Right renal pelvis (tissue), 4 donors: Measurements from ENCODE around the gene EIF4E3. TPM values are rescaled to one million over a fixed set of nuclear protein-coding genes. Genes with fewer than 3 reads are reported as not detected.
A peak's percentile ranks its signal among the peaks of the same experiment; 100 is the strongest.

Source experiments
- DNase-seq, 4 donors: peaks; one replicate each; pipeline ENCODE4 v3.0.0-alpha.2; 2013; ENCODE audit warnings: low read depth in 4 of 4, low spot score in 3 of 4, missing footprints in 1 of 4
- polyA plus RNA-seq, 4 donors: library from polyadenylated mRNA; unstranded; fragments of 120-200 nt; gene quantifications; one replicate each; pipeline ENCODE4 v1.2.1, GENCODE V29; 2013; ENCODE audit not compliant: insufficient read length in 4 of 4

Gene EIF4E3
- polyA plus RNA-seq, 4 donors, result 11.7 to 14.7 (median 13.4) TPM

DNA sequence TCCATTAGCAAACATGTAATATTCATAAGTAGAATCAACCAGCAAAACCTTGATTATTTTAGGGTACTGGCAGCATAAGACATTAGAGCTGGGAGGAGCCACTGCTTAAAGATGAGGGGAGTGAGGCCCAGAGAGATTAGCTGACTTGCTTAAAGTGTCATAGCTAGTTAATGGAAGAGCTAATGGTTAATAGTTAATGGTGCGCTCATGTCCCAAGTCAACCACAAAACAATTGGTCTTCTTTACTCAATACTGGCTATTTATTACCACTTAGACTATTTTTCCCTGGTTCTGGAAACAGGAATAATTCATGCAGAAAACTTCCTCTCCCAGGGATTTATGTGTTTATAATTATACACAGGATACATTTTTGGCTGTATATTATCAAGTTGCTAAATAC is 33.1 kb downstream of the EIF4E3 start:
- no peak for DNase-seq

DNA sequence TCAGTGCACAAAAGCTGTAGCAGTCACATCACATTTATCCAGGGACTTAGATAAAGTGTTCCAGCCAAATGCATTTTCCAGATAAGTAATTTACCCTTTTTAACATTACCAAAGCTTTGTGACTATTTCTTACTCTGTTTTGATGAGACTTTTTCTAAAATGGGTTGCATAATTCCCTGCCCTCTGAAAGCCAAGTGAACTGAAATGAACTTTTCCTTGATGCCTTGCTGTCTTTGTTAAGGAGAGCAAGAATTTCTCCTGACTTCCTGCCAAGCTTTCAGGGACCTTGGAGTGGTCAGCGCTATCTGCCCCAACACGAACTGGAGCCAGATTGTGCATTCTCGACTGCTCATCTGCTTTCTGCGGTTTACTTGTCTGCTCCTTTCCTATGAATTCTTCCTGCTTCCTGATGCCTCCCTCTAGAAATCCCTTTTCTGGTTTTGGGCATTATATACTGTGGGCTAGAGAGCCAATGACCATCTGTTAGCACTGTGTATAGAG is 34.8 kb downstream of the EIF4E3 start:
- DNase-seq, result no peak

DNA sequence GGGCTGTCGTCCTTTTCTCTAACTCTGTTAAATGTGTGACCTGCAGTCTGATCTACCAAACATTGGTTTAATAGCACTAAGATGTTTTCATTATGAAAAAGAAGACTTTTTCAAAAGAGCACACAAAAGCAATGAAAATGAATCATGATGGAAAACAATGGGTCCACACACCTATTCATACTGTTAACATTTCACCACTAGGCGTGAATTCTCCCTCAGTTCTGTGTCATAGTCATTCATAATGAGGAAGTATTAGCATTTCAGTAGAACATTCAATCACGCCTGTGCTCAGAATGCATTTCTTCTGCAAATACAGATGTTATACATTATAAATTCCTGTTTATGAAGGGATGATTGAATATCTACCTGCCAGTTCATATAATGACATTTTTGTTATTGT is 35.9 kb downstream of the EIF4E3 start:
- DNase-seq, result no peak

DNA sequence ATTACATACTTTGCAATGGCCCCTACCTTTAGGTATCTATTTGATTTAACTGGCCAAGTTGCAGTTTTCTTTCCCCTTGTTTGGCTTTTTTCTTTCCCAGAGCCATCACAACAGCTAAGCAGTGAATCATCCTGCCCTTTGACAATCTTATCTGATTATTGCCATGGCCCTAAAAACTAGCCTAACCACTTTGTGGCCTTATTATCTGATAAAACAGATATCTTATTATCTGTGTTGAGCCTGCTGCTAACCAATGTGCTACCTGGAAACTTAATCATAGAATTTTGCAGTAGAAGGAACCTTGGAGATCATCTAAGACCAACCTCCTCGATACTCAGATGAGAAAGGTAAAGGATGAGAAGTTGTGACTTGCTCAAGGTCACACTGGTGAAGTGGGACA is 37.1 kb downstream of the EIF4E3 start:
- DNase-seq, result no peak

DNA sequence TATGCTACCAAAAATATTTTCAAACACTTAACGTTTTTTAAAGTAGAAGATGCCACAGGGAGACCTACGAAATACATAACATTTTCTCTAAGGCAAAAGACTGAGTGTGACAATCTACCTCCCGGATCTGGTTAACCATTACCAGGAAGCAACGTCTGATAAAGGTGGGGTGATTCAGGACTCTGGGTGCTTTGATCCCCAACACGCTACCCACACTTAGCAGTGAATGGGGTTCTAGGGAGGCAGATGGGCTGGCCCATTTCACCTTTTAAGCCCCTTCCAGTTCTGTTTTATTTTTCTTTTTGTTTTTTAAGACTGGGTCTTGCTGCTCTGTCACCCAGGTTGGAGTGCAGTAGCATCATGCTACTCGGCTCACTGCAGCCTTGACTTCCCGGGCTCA is 39.5 kb downstream of the EIF4E3 start:
- no peak for DNase-seq

DNA sequence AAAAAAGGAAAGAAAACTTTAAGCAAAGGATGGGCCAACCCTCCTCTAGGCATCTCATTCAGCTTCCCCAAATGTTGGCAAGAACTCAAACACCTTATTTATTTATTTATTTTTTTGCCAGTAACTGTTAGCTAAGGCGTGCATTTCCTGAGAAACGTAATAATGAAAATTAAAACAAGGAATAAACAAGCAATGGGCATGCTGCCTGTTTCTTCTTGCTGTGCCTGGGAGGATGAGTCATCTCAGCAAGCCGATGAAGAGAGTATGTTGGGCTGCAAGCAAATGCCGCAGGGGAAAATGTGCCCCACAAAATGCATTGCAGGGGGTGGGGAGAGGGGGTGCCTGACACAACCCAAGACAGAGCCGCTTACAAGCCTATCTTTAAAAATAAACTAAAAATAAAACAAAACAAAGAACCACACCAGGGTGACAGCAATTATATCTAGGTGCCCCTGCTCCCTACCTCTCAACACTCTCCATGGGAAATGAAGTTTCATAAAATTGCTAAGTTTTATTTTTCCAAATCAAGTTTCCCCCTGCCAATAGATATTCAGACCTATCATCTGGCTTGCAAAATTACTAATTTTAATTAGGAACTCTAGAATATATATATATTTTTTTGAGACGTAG is 40.3 kb downstream of the EIF4E3 start:
- DNase-seq, result no peak

DNA sequence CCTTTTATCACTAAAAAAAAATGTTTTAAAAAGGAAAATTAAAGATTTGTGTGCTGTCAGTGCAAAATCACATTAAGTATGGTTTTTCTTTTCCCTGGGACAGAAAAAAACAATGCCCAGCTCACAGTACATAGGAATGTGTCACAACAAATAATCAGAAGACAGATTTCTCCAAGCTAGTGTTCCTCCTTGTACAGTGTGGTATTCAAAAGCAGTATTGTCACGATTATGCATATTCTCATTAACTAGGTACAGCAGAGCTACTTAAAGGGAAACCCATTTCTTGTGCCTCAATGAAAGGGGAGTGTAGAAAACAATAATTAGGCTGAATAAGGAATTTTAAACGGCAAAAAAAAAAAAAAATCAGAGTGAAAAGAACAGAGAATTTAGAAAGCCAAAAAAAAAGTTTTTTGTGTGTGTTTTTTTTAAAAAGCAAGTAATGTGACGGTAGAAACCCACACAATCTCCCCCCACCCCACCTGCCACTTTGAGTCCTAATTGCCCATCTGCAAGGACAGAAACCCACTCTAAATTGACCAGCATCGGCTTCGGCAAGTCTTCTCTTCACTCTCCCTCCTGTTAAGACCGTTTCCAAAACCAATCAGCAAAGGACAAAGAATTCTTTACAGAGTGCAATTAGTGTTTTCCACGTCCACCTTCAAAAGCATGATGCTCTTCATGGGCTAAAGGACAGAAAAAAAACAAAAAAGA is 41.0 kb downstream of the EIF4E3 start:
- DNase-seq, result no peak

DNA sequence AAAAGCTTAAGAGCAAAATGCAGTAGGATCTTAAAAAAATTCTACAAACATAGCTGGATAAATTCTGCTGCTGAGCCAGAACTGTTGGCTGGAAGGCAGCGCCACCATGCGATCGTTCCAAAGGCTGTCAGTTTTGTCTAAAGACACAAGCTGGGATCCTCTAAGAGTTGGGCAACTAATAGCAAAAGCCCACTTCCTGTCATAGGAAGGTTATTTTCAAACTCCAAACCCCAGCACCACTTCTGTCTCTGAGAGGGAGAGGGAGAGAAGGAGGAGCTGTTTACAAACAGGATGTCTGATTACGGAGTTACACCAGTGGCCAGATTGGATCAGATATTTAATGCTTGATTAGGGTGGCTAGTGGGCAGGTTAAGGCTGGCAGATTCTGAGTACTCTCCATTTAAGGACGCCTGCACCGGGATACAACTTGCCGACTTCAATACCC is 44.0 kb downstream of the EIF4E3 start:
- DNase-seq, result peak in 2 of 4 donors; percentile 30 to 46

DNA sequence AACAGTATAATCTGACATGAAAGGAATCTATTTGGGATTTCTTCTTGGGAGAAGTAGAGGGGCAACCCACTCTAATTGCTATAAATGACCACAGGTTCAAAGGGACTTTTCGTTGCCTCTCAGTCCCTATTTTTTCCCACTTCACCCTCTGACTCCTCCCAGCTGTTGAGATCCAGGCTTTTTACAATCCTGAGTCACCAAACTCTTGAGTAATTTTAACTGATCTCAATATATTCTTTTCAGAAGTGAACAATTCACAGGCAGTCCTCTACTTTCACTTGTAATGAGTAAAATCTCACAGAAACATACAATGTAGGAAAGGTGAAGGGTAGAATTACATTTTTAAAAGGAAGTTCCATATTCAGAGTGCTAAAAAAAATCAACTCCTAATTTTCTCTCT is 44.6 kb downstream of the EIF4E3 start:
- DNase-seq, result no peak

DNA sequence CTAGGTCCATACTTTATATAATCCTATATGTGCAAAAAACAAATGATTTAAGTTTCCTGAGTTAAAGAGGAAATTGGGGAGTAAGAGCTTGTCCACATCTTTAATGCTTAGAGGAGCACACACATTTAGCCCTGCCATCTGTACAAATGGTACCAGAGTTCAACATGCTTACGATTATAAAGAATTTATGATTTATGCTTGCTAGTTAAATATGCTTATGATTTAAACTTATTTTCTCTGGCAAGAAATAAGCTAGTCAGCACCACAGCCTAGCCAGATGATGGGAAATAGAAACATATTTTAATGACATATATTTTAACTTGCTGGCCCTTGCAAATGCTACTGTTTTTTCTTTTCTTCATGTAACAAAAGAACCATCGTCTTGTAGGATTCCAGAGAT is 48.3 kb downstream of the EIF4E3 start:
- DNase-seq, result no peak

DNA sequence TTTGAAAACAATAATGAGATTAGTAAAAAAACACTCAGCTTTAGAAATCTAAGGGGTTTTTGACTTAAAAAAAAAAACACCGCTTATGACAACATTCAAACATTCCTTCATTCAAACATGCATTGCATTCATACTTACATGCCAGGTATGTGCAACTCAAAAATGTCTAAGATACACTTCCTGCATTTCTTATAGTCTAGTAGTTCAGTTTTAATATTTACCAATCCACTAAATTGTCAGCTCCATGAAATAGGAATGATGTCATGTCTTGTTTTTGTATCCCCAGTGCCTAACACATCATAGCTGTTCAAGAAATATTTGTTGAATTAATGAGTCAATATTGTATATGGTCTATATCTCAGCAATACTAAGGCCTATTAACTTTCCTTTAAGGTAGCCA is 51.7 kb downstream of the EIF4E3 start:
- DNase-seq, result no peak

DNA sequence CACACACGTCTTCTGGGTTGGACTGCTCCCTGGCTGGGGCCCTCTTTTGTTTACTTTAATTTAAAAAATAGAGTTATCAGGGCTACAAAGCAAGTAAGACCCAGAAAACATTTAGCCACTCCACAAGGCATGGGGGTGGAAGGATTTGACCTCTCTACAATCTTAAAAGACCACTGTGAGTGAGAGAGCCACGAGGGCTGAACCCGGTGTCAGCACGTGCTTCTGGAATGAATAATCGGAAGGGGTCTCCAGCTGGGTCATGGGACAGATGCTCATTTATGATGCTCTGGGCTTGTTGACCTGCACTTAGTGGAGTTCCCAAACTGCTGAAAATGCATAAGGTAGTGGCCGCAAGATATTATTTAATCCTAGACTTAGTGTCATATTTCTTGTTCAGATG is 52.4 kb downstream of the EIF4E3 start:
- no peak for DNase-seq

DNA sequence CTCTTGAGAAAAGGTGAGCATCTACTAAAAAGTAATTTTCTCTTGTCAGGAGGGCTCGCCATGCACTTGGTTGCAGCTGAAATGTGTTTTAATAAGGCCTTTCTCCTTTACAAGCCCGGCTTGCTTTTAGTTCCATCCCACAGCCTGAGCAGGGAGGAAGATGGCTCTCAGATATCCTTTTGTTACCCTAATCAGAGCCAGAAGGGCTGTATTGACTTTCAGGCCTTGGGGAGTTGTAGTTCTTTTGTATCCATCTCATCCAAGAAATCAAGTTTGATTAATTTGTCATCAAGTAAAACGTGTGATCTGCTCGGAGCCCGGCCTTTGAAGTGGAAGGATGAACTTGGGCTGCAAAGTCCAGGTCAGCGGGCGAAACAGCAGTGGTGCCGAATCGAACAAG is 52.9 kb downstream of the EIF4E3 start:
- no peak for DNase-seq

DNA sequence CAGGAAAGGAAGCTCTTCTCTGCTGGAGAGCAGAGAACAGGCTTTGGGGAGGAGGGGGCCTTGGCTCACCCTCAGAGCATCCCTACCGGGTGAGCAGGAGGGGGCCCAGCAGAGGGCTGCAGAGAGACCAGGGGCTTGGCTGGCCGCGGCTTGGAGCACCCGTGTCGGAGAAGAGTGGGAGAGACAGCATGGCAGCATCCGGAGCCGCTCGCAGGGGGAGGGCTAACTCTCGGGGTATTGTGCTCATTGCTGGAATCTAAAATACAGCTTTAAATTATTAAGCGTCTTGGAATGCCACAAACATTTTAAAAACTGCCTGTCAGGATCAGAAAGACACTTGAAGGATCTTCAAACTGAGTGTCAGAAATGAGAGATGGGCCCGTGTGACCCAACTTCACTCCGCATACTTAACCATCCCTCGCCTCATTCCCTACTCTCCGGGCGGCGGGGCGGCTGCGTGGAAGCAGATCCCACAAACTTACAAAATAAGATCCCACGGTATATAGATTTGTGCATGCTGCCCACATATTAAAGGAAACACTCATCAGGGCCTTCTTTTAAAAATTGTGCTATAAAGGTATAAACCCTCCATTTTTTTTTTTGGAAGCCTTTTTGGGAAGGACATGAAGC is 53.9 kb downstream of the EIF4E3 start:
- no peak for DNase-seq

DNA sequence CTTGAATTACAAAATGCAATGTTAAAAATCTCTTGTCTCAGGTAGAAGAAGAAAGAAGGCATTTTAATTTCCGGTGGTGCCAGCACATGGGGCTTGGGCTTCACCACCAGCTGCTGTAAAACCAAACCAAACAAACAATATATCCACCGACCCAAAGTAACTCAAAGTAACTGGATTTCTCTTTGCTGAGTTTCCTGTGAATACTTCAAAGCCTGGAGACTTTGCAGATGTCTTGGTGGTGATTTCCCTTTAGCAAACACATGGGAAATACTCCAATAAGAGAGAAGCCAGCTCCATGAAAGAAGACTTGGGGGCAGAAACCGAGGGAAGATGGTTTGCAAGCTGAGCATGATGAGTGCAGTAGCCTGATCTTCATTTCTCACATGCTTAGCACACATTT is 62.6 kb downstream of the EIF4E3 start:
- DNase-seq, result no peak

DNA sequence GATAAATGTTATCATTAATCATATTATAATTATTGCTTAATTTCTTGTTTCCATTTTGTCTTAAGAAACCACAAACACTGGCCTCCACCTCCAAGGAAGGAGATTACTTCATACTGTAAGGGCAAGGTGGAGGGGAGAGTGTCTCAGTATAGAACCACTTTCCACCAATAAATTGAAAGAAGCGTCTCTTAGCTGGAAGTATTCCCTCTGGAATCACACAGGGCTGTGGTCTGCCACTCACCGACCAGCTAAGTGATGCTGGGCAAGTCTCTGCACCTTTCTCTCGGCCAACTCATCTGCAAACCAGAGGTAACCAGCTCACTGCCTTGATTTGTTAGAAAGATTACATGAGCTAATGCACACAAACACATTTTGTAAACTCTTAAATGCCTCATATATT is 63.1 kb downstream of the EIF4E3 start:
- no peak for DNase-seq

DNA sequence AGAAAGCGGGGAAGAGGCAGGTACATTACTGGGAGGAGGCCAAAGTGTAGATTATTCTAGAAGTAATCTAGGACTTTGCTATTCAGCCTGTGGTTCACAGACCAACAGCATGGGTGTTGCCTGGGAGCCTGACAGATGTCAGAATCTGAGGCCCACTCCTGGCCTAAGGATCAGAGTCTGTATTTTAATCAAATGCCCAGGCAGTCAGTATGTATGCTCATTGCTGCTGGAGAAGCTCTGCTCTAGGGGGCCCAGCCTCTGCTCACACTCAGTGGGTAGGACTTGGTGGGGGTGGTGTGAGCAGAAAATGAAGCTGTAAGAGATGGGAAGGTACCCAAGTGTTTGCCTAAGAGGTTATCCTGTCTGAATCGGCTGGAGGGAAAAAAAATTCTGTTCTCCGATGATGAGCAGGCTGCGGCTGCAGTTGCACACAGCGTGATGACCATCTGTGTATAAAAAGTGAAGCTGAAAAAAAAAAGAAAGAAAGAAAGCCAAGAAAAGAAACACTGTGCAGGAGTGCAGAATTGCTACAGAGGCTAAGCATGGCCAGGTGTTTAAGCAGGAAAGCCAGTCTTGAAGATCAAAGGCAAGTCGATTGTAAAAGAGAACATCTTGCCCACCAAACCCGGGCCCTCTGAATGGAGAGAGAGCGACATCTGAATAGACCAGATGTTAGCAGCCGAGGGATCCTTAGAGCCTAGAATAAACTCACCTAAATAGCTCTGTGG is 65.2 kb downstream of the EIF4E3 start:
- DNase-seq, result no peak

DNA sequence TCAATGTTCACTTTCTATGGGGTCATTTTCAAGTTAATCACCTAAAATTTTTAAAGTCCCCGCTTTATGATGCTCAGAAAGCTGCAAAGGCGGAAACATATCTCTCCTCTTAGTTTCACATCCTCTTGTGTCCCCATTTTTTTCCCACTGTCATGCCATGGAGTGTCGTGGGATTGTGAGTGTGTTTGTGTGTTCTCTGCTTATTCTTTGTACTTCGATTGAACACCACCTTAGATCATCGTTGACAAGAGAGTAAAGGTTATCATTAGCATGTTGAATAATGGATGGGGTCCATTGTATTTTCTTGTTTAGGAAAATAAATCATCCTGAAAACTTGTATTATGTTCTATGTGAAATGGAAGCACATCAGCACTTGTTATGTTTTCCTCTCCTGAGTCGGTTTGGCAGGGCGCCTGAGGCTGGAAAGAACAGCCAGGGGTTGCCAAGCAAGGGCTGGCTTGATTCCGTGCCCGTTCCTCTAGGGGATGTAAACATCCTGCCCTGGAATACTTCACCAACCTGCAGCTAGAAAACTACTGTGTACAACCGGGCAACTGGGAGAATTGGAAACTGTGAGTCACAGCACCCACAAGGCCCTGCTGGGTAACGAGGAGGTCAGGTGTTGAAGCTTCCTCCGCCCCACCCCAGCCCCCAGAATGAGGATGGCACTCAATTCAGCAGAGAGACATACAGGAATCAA is 67.2 kb downstream of the EIF4E3 start:
- DNase-seq, result no peak

DNA sequence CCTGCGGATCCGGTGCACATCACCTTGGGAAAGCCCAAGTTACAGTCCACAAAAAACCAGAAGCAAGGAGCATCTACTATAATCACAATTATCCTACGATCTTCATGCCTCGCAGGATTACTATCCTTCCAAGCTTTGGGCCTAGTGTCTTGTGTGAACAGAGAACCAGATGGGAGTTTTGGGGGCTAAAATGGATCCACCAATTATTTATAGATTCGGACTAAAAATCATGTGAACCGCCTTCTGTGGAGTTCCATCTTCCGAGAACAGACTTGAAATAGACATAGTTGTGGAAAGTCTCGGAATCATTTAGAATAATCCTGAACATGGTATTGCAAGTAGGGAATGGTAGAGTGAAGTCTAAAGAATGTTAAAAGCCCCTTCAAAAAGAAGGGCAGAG is 70.1 kb downstream of the EIF4E3 start:
- no peak for DNase-seq

DNA sequence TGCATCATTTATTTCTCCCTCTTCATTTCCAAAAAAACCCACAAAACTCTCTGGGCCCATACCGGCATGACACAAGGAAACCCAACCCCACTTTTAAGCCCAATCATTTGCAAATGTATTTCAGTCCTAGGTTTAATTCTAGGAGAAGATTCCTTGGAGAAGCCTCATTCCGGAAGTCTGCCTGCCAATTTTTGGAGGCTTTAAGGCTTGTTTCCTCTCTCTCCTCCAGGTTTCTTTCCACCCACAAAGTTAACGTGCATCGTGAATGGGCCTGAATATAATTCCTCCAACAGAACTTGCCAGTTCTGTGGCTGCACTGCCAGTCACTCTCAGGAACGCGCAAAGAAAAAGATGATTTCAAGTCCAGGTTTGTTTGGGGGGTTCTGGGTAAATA is 71.8 kb downstream of the EIF4E3 start:
- no peak for DNase-seq
